ENCODE data around the gene PDCD5.
A peak's percentile ranks its signal among the peaks of the same experiment; 100 is the strongest.
"Not testable (repeated sequence)": the region's sequence is repeated elsewhere in the genome, so short reads cannot be mapped to it uniquely, and the experiment has no call there.

Gene PDCD5

GRCh38 chr19:32580353-32580900 is 563 bp upstream of the PDCD5 start:
- no peak for DNase-seq

- DNase-seq = no peak
Observed at GRCh38 chr19:32581705-32582179, 752 bp downstream of the PDCD5 start.

- DNase-seq = not testable (repeated sequence)
Observed at GRCh38 chr19:32587747-32588504, 6.9 kb downstream of the PDCD5 start.

GRCh38 chr19:32594021-32594420 is 13.0 kb downstream of the PDCD5 start:
- no peak for DNase-seq

- DNase-seq = no peak
Observed at GRCh38 chr19:32595491-32595890, 14.5 kb downstream of the PDCD5 start.

GRCh38 chr19:32598022-32598421 is 17.0 kb downstream of the PDCD5 start:
- no peak for DNase-seq

- no peak for DNase-seq
Observed at GRCh38 chr19:32599258-32599657, 18.3 kb downstream of the PDCD5 start.

- peak; percentile 32 for DNase-seq
Observed at GRCh38 chr19:32599736-32600157, 18.8 kb downstream of the PDCD5 start.

- no peak for DNase-seq
Observed at GRCh38 chr19:32603961-32604360, 23.0 kb downstream of the PDCD5 start.

GRCh38 chr19:32605544-32605943 is 24.6 kb downstream of the PDCD5 start:
- DNase-seq = no peak

GRCh38 chr19:32606289-32606688 is 25.3 kb downstream of the PDCD5 start:
- DNase-seq = no peak

- DNase-seq = no peak
Observed at GRCh38 chr19:32607479-32607878, 26.5 kb downstream of the PDCD5 start.

GRCh38 chr19:32611161-32611560 is 30.2 kb downstream of the PDCD5 start:
- no peak for DNase-seq

- DNase-seq = no peak
Observed at GRCh38 chr19:32613008-32613407, 32.0 kb downstream of the PDCD5 start.

GRCh38 chr19:32614916-32615315 is 33.9 kb downstream of the PDCD5 start:
- DNase-seq = no peak

GRCh38 chr19:32615569-32615968 is 34.6 kb downstream of the PDCD5 start:
- DNase-seq = no peak

GRCh38 chr19:32619051-32619685 is 38.2 kb downstream of the PDCD5 start:
- no peak for DNase-seq

- no peak for DNase-seq
Observed at GRCh38 chr19:32622002-32622401, 41.0 kb downstream of the PDCD5 start.

GRCh38 chr19:32624410-32624809 is 43.4 kb downstream of the PDCD5 start:
- no peak for DNase-seq

- DNase-seq = no peak
Observed at GRCh38 chr19:32626969-32627368, 46.0 kb downstream of the PDCD5 start.

- DNase-seq = no peak
Observed at GRCh38 chr19:32627714-32628270, 46.8 kb downstream of the PDCD5 start.

GRCh38 chr19:32630338-32630737 is 49.3 kb downstream of the PDCD5 start:
- no peak for DNase-seq

- no peak for DNase-seq
Observed at GRCh38 chr19:32631381-32631780, 50.4 kb downstream of the PDCD5 start.

All from right hindlimb (tissue), 1 donor.